Activated T-cell treated with anti-CD3 and anti-CD28 coated beads for 24 hours (primary cell): Measurements from ENCODE around the gene GIPC2.
"Not testable (repeated sequence)": the region's sequence is repeated elsewhere in the genome, so short reads cannot be mapped to it uniquely, and the experiment has no call there.

ENCODE experiments used
- DNase-seq: peaks from one replicate; pipeline ENCODE4 v3.0.0-alpha.2; 2020; ENCODE audit warnings: low read depth

Gene GIPC2

GRCh38 chr1:78045926-78046778 lies at the start of gene GIPC2:
Gene GIPC2, plus strand, starts transcription at chr1:78045966. Its CDS starts 129 bp downstream, at chr1:78046095.
- DNase-seq: peak; percentile 24

GRCh38 chr1:77996734-77997133 lies 49.0 kb upstream of the GIPC2 start:
- DNase-seq: no peak

- DNase-seq: not testable (repeated sequence)
Measured at GRCh38 chr1:78000536-78000935, 45.2 kb upstream of the GIPC2 start.

- DNase-seq: no peak
Measured at GRCh38 chr1:78003070-78003746, 42.6 kb upstream of the GIPC2 start.

GRCh38 chr1:78003882-78004718 lies 41.7 kb upstream of the GIPC2 start:
- peak; percentile 14 for DNase-seq

GRCh38 chr1:78004719-78005447 lies 40.9 kb upstream of the GIPC2 start, which contains the start of gene DNAJB4:
Gene DNAJB4, plus strand, starts transcription at chr1:78004939. Its CDS starts 172 bp downstream, at chr1:78005111.
- DNase-seq: peak; percentile 52

GRCh38 chr1:78005448-78005722 lies 40.4 kb upstream of the GIPC2 start:
- no peak for DNase-seq

- DNase-seq: no peak
Measured at GRCh38 chr1:78005755-78006154, 40.0 kb upstream of the GIPC2 start.

GRCh38 chr1:78006521-78006920 lies 39.2 kb upstream of the GIPC2 start:
- DNase-seq: no peak

- DNase-seq: no peak
Measured at GRCh38 chr1:78007677-78008341, 38.0 kb upstream of the GIPC2 start.

- DNase-seq: no peak
Measured at GRCh38 chr1:78009276-78009675, 36.5 kb upstream of the GIPC2 start.

GRCh38 chr1:78009836-78010235 lies 35.9 kb upstream of the GIPC2 start:
- no peak for DNase-seq

GRCh38 chr1:78011050-78011449 lies 34.7 kb upstream of the GIPC2 start:
- DNase-seq: no peak

GRCh38 chr1:78015148-78015547 lies 30.6 kb upstream of the GIPC2 start:
- DNase-seq: no peak

- no peak for DNase-seq
Measured at GRCh38 chr1:78019024-78019423, 26.7 kb upstream of the GIPC2 start.

- not testable (repeated sequence) for DNase-seq
Measured at GRCh38 chr1:78021134-78021533, 24.6 kb upstream of the GIPC2 start.

- no peak for DNase-seq
Measured at GRCh38 chr1:78029793-78030192, 16.0 kb upstream of the GIPC2 start.

- no peak for DNase-seq
Measured at GRCh38 chr1:78032996-78033796, 12.6 kb upstream of the GIPC2 start.

- no peak for DNase-seq
Measured at GRCh38 chr1:78033797-78034172, 12.0 kb upstream of the GIPC2 start.

- no peak for DNase-seq
Measured at GRCh38 chr1:78035121-78035520, 10.6 kb upstream of the GIPC2 start.

GRCh38 chr1:78036450-78036849 lies 9.3 kb upstream of the GIPC2 start:
- no peak for DNase-seq
